ENCODE results near the gene KCNAB2. TPM values are rescaled to one million over a fixed set of nuclear protein-coding genes. Genes with fewer than 3 reads are reported as not detected.

Gene KCNAB2
- total RNA-seq, result 10 to 100 TPM in 1 of 3 donors, 1 to 10 TPM in 2; 6.9 to 19.8 (median 9.8) TPM

DNA sequence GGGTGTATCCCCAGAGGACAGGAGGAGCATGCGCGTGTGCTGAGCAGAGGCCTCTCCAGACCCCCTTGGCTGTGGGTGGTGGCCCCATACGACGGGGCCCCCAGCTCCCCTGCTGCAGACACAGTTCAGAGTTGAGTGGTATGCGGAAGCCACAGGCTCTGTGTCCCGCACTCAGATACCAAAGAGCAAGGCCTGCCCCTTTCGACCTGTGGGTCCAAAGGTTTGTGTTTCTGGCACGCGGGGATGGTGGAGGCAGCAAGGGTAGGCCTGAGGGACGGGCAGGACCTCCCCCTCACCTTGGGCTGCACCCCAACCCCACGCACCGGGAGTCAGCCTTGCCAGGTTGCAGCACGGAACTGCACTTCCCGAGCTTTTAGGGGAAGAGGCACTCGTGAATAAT lies at the start of gene KCNAB2:
Gene KCNAB2 (plus strand): TSS at position 328 of the 400 bp plus-strand sequence. CDS start 5,649 bp downstream, outside the sequence.
- Histone ChIP-seq H3K4me3 (no peak within 1 kb of the TSS), H3K4me1 (no peaks in the 10 kb centered on the region), H3K36me3 (no peaks in the 10 kb centered on the region), H3K27me3 (no peaks in the 10 kb centered on the region), H3K9me3 (no peaks in the 10 kb centered on the region), H3K27ac (no peak within 1 kb of the TSS)
- intact Hi-C loops (cut with DNase I; ENCODE audit: low total_unique reads), result loop anchor here (2.0 kb wide), 1 partner anchor 33 kb away; no protein-coding TSS in a partner anchor
- DNase-seq (ENCODE audit: low spot score in 2 of 2), result no peak
- no peak for TF ChIP-seq POLR2AphosphoS5 (IDR thresholded peaks at IDR 0.05)
- TF ChIP-seq, protein P1, sequence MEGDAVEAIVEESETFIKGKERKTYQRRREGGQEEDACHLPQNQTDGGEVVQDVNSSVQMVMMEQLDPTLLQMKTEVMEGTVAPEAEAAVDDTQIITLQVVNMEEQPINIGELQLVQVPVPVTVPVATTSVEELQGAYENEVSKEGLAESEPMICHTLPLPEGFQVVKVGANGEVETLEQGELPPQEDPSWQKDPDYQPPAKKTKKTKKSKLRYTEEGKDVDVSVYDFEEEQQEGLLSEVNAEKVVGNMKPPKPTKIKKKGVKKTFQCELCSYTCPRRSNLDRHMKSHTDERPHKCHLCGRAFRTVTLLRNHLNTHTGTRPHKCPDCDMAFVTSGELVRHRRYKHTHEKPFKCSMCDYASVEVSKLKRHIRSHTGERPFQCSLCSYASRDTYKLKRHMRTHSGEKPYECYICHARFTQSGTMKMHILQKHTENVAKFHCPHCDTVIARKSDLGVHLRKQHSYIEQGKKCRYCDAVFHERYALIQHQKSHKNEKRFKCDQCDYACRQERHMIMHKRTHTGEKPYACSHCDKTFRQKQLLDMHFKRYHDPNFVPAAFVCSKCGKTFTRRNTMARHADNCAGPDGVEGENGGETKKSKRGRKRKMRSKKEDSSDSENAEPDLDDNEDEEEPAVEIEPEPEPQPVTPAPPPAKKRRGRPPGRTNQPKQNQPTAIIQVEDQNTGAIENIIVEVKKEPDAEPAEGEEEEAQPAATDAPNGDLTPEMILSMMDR (IDR thresholded peaks at IDR 0.05), result no peak
- no peak for TF ChIP-seq POLR2A (IDR thresholded peaks at IDR 0.05)

DNA sequence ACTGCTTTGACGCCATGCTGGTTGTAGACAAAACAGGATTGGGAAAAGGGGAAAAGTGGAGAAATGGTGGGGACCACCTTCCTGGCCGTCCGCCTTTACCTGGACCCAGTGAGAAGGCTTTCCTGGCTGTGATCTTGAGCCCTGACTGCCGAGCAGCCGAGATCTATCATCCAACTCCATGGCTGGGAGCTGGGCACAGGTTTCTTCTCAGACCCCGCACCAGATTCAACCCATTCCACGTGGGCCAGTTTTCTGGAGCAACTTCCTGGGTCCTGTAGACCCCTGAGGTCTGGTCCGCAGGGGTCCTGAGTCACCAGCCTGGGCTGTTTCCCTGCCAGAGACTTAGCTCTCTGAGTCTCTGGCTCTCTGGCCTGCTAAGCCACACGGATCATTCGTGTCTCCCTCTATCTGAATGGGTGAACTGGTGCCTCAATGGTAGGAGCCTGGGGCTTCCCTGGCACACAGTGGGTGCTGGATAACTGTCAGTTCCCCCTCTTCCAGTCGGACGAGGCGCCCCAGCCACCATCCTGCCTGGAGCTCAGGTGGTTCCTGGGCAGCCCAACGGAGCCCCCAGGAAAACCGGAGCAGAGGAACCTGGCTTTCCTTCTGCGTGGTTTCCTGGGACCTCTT lies 48.9 kb upstream of the KCNAB2 start:
- no peak overlapping the region for H3K27ac ChIP-seq
- no peaks in the 10 kb centered on the region for H3K9me3 ChIP-seq
- H3K4me1 ChIP-seq, result peaks cover 0 to 4% of the 10 kb centered on the region in 2 donors
- TF ChIP-seq, protein P1 (IDR thresholded peaks at IDR 0.05), result no peak
- no peak for TF ChIP-seq POLR2AphosphoS5 (IDR thresholded peaks at IDR 0.05)
- TF ChIP-seq POLR2A (IDR thresholded peaks at IDR 0.05), result no peak
- intact Hi-C loops (cut with DNase I; ENCODE audit: low total_unique reads), result no loop called here
- H3K36me3 ChIP-seq, result no peaks in the 10 kb centered on the region
- H3K27me3 ChIP-seq, result no peaks in the 10 kb centered on the region
- H3K4me3 ChIP-seq, result no peak overlapping the region
- DNase-seq (ENCODE audit: low spot score in 2 of 2), result no peak

DNA sequence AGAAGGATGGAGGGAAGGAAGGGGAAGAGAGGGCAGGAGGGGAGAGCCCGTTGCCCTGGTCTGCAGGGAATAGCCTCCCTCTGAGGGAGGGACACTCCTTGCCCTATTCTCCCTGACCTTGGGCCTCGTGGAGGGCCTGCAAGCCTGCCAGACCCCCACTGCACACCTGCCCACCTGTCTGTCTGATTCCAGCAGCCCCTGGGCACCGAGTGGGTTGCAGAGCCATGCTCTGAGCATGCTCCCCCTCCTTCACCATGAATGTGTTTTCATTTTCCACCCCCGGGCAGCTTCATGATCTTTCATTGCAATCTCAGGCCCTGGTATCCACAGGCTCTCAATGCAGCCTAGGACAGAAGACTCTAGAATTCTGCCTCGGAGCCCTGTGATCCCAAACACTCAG lies 48.4 kb upstream of the KCNAB2 start:
- intact Hi-C loops (cut with DNase I; ENCODE audit: low total_unique reads), result no loop called here
- H3K36me3 ChIP-seq, result no peaks in the 10 kb centered on the region

DNA sequence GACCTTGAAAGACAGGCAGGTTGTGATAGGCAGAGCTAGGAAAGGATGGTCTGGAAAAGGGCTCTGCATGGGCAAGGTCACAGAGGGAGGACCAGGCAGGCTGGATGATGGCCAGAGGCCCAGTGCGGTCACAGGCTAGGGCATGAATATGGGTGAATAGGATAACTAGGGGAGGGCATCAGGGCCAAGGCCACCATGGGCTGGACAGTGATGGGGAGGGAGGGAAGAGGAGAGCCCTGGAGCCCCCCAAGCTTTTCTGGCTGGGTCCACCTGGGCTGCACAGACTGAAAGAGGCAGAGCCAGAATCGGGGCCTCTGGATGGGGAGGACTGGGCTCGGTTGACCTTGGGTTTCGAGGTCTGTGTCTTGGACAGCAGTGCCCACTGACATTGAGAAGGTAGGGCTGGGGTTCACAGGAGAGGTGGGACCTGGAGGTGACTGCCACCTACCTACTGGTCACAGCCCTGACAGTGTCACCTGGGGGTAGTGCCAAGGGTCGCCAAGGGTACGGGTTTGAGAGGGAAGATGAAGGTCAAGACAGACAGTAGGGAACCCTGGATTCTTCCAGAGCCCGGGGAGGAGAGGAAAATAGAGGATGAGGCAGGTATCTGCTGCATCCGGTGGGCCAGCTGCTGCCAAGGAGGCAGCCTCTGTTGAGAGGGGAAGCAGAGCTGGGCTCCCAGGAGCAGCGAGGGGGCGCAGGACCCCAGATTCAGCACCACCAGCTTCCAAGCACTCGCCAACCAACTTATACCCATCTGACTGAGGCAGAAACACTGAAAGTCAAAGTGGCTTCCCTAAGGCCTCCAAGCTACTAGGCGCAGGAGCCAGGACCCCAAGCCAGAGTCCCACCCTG lies 47.4 kb upstream of the KCNAB2 start:
- TF ChIP-seq POLR2AphosphoS5 (IDR thresholded peaks at IDR 0.05), result no peak
- TF ChIP-seq, protein P1 (IDR thresholded peaks at IDR 0.05), result no peak
- TF ChIP-seq POLR2A (IDR thresholded peaks at IDR 0.05), result no peak
- Histone ChIP-seq H3K4me1 (peaks cover 0 to 2% of the 10 kb centered on the region in 2 donors), H3K27me3 (no peaks in the 10 kb centered on the region), H3K27ac (no peak overlapping the region), H3K36me3 (no peaks in the 10 kb centered on the region), H3K4me3 (no peak overlapping the region), H3K9me3 (no peaks in the 10 kb centered on the region)
- intact Hi-C loops (cut with DNase I; ENCODE audit: low total_unique reads), result no loop called here
- DNase-seq (ENCODE audit: low spot score in 2 of 2), result no peak

More for the DNA sequence above, 48.4 kb upstream of the KCNAB2 start:
- H3K27ac ChIP-seq, result no peak overlapping the region
- H3K4me3 ChIP-seq, result no peak overlapping the region
- no peak for DNase-seq (ENCODE audit: low spot score in 2 of 2)
- TF ChIP-seq POLR2A (IDR thresholded peaks at IDR 0.05), result no peak
- TF ChIP-seq, protein P1 (IDR thresholded peaks at IDR 0.05), result no peak
- TF ChIP-seq POLR2AphosphoS5 (IDR thresholded peaks at IDR 0.05), result no peak
- H3K9me3 ChIP-seq, result no peaks in the 10 kb centered on the region
- H3K27me3 ChIP-seq, result no peaks in the 10 kb centered on the region
- H3K4me1 ChIP-seq, result peaks cover 0 to 4% of the 10 kb centered on the region in 2 donors

DNA sequence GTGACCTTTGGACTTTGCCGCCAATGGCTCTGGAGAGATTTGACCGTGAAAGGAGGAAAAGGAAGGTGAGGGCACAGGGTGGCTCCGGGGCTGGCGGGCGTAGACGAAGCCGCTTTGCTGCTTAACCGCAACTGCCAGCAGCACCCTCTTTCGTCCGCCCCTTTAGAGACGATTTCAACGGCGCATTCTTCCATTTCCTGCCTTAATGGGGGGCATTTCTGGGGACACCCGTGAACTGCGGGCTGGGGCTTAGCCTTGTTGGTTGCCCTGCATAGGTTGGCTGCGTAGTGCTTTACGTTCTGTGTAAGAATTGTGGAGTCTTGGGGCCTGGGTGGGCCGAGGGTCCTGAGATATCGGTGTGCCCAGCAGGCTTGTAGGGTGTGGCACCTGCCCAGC lies 46.8 kb upstream of the KCNAB2 start:
- no peak overlapping the region for H3K4me3 ChIP-seq
- no peak overlapping the region for H3K27ac ChIP-seq
- DNase-seq (ENCODE audit: low spot score in 2 of 2), result no peak
- no peaks in the 10 kb centered on the region for H3K36me3 ChIP-seq
- H3K9me3 ChIP-seq, result no peaks in the 10 kb centered on the region
- H3K4me1 ChIP-seq, result no peaks in the 10 kb centered on the region
- TF ChIP-seq POLR2AphosphoS5 (IDR thresholded peaks at IDR 0.05), result no peak
- no peaks in the 10 kb centered on the region for H3K27me3 ChIP-seq
- intact Hi-C loops (cut with DNase I; ENCODE audit: low total_unique reads), result no loop called here

Measured in breast epithelium (tissue), 4 donors.